Neural cell (in vitro differentiated cells): ENCODE data around the gene MTNR1B. TPM values are rescaled to one million over a fixed set of nuclear protein-coding genes. Genes with fewer than 3 reads are reported as not detected.

ENCODE experiments used
- H2AFZ ChIP-seq: fragments of 200-600, 300-800 bp; sonication (generic), shearing (Covaris generic); 2 replicates; pipeline ENCODE4 v1.6.0; 2014; ENCODE audit warnings: low read depth, mild to moderate bottlenecking, antibody characterized with exemption, low read length, moderate library complexity
- H3F3A ChIP-seq: fragments of 200-600 bp; shearing (Covaris generic); 2 replicates; pipeline ENCODE4 v1.6.1; 2016; ENCODE audit warnings: mild to moderate bottlenecking, moderate library complexity, mixed read lengths, antibody characterized with exemption, low read length; ENCODE audit not compliant: insufficient read depth, poor library complexity, severe bottlenecking
- H3K27ac ChIP-seq: fragments of 200-600, 300-800 bp; sonication (generic), shearing (Covaris generic); 2 replicates; pipeline ENCODE4 v1.5.1; 2014; ENCODE audit warnings: mild to moderate bottlenecking, low read length, moderate library complexity
- H3K27me3 ChIP-seq: fragments of 300-800, 200-600 bp; sonication (generic), shearing (Covaris generic); 2 replicates; pipeline ENCODE4 v1.6.0; 2014; ENCODE audit warnings: mild to moderate bottlenecking, low read depth, low read length, moderate library complexity; ENCODE audit not compliant: insufficient read depth
- H3K36me3 ChIP-seq: fragments of 300-800, 200-600 bp; sonication (generic), shearing (Covaris generic); 2 replicates; pipeline ENCODE4 v1.5.1; 2014; ENCODE audit warnings: mild to moderate bottlenecking, antibody characterized with exemption, low read length, moderate library complexity; ENCODE audit not compliant: insufficient read depth
- H3K4me2 ChIP-seq: fragments of 300-800, 200-600 bp; sonication (generic), shearing (Covaris generic); 2 replicates; pipeline ENCODE4 v1.6.0; 2014; ENCODE audit warnings: mild to moderate bottlenecking, low read length
- H3K4me3 ChIP-seq: fragments of 300-800, 200-600 bp; sonication (generic), shearing (Covaris generic); 2 replicates; pipeline ENCODE4 v1.5.1; 2014; ENCODE audit warnings: mild to moderate bottlenecking, low read length, moderate library complexity
- H3K79me2 ChIP-seq: fragments of 200-600 bp; shearing (Covaris generic); replicated peaks from 2 replicates; pipeline ENCODE4 v1.6.0; 2014; ENCODE audit warnings: mild to moderate bottlenecking, low read length, moderate library complexity; ENCODE audit not compliant: insufficient read depth
- H3K9ac ChIP-seq: fragments of 300-800, 200-600 bp; sonication (generic), shearing (Covaris generic); 2 replicates; pipeline ENCODE4 v1.6.1; 2016; ENCODE audit warnings: mild to moderate bottlenecking, low read length, mixed read lengths
- H3K9me2 ChIP-seq: fragments of 200-600 bp; shearing (Covaris generic); 2 replicates; pipeline ENCODE4 v1.6.1; 2016; ENCODE audit warnings: mild to moderate bottlenecking, low read length, mixed read lengths; ENCODE audit not compliant: insufficient read depth
- H3K9me3 ChIP-seq: fragments of 200-600, 300-800 bp; sonication (generic), shearing (Covaris generic); 2 replicates; pipeline ENCODE4 v1.6.1; 2016; ENCODE audit warnings: mild to moderate bottlenecking, mixed run types, low read length, moderate library complexity, mixed read lengths
- H4K20me1 ChIP-seq: fragments of 200-600 bp; shearing (Covaris generic); 2 replicates; pipeline ENCODE4 v1.6.1; 2016; ENCODE audit warnings: mild to moderate bottlenecking, mixed run types; ENCODE audit not compliant: insufficient read depth
- EP300 ChIP-seq: fragments of 450-650 bp; conservative IDR thresholded peaks from 2 replicates; pipeline ENCODE4 v1.6.1; 2014; ENCODE audit warnings: antibody characterized with exemption, mild to moderate bottlenecking, moderate library complexity; ENCODE audit not compliant: poor library complexity, severe bottlenecking
- EZH2 ChIP-seq: fragments of 200-600, 300-800 bp; shearing (Covaris generic), sonication (generic); IDR thresholded peaks from 2 replicates; pipeline ENCODE4 v1.6.1; 2014; ENCODE audit warnings: antibody characterized with exemption, low read length, borderline replicate concordance, mild to moderate bottlenecking; ENCODE audit not compliant: insufficient read depth, poor library complexity, severe bottlenecking
- MXI1 ChIP-seq: fragments of 450-650 bp; conservative IDR thresholded peaks from 2 replicates; pipeline ENCODE4 v1.6.1; 2014; ENCODE audit warnings: antibody characterized with exemption, mild to moderate bottlenecking; ENCODE audit not compliant: poor library complexity, severe bottlenecking
- POLR2AphosphoS5 ChIP-seq: IDR thresholded peaks from 2 replicates; pipeline ENCODE4 v1.6.1; 2012
- RAD21 ChIP-seq: fragments of 450-650 bp; conservative IDR thresholded peaks from 2 replicates; pipeline ENCODE4 v1.6.1; 2014; ENCODE audit warnings: antibody characterized with exemption, mild to moderate bottlenecking, moderate library complexity
- SMC3 ChIP-seq: fragments of 450-650 bp; conservative IDR thresholded peaks from 2 replicates; pipeline ENCODE4 v1.6.1; 2014; ENCODE audit warnings: antibody characterized with exemption, mild to moderate bottlenecking, moderate library complexity; ENCODE audit not compliant: poor library complexity
- TAF1 ChIP-seq: IDR thresholded peaks from 2 replicates; pipeline ENCODE4 v1.6.1; 2012; ENCODE audit warnings: low read depth
- polyA plus RNA-seq: library from polyadenylated mRNA; depleted of rRNA; stranded (reverse); fragments of >200 nt; gene quantifications from 2 replicates; pipeline ENCODE4 v1.2.3, GENCODE V29; 2014
- TF ChIP-seq, protein P1 (sequence below): fragments of 450-650 bp; IDR thresholded peaks from 2 replicates; pipeline ENCODE4 v1.5.1; 2014; ENCODE audit warnings: antibody characterized with exemption, mild to moderate bottlenecking, moderate library complexity; ENCODE audit not compliant: poor library complexity, severe bottlenecking
- TF ChIP-seq, protein P2 (sequence below): IDR thresholded peaks from 2 replicates; pipeline ENCODE4 v1.6.1; 2012; ENCODE audit warnings: borderline replicate concordance

Gene MTNR1B
- polyA plus RNA-seq, 1 donor from 2014 or later, result not detected

DNA sequence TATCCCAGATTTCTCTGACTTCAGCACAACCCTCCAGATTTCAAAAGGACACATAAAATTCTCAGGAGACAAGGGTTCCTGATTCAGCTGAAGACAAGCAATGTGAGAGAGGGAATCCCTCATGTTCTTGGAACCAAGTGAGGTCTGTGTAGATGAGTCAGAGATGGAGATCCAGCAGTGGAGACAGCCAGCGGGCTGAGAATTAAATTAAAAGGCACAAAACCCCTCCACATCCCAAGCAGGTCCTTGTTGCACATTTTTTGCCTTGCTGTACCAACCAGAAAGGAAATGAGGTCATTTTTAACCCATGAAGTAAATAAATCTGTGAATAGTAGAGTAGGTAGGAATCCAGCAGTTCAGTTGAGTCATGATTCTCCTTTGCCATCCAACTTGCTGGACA, 9.7 kb downstream of the MTNR1B start:
- H3K27ac ChIP-seq, result no peak overlapping the region
- H3K79me2 ChIP-seq, result no peaks in the 10 kb centered on the region
- H3F3A ChIP-seq, result no peaks in the 10 kb centered on the region
- H3K4me3 ChIP-seq, result no peak overlapping the region
- H2AFZ ChIP-seq, result no peak overlapping the region
- H4K20me1 ChIP-seq, result no peaks in the 10 kb centered on the region
- TF ChIP-seq EP300 (no peak), POLR2AphosphoS5 (no peak), TAF1 (no peak), SMC3 (no peak), RAD21 (no peak), EZH2 (no peak), MXI1 (no peak)
- TF ChIP-seq, protein P1, sequence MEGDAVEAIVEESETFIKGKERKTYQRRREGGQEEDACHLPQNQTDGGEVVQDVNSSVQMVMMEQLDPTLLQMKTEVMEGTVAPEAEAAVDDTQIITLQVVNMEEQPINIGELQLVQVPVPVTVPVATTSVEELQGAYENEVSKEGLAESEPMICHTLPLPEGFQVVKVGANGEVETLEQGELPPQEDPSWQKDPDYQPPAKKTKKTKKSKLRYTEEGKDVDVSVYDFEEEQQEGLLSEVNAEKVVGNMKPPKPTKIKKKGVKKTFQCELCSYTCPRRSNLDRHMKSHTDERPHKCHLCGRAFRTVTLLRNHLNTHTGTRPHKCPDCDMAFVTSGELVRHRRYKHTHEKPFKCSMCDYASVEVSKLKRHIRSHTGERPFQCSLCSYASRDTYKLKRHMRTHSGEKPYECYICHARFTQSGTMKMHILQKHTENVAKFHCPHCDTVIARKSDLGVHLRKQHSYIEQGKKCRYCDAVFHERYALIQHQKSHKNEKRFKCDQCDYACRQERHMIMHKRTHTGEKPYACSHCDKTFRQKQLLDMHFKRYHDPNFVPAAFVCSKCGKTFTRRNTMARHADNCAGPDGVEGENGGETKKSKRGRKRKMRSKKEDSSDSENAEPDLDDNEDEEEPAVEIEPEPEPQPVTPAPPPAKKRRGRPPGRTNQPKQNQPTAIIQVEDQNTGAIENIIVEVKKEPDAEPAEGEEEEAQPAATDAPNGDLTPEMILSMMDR, result no peak
- TF ChIP-seq, protein P2, sequence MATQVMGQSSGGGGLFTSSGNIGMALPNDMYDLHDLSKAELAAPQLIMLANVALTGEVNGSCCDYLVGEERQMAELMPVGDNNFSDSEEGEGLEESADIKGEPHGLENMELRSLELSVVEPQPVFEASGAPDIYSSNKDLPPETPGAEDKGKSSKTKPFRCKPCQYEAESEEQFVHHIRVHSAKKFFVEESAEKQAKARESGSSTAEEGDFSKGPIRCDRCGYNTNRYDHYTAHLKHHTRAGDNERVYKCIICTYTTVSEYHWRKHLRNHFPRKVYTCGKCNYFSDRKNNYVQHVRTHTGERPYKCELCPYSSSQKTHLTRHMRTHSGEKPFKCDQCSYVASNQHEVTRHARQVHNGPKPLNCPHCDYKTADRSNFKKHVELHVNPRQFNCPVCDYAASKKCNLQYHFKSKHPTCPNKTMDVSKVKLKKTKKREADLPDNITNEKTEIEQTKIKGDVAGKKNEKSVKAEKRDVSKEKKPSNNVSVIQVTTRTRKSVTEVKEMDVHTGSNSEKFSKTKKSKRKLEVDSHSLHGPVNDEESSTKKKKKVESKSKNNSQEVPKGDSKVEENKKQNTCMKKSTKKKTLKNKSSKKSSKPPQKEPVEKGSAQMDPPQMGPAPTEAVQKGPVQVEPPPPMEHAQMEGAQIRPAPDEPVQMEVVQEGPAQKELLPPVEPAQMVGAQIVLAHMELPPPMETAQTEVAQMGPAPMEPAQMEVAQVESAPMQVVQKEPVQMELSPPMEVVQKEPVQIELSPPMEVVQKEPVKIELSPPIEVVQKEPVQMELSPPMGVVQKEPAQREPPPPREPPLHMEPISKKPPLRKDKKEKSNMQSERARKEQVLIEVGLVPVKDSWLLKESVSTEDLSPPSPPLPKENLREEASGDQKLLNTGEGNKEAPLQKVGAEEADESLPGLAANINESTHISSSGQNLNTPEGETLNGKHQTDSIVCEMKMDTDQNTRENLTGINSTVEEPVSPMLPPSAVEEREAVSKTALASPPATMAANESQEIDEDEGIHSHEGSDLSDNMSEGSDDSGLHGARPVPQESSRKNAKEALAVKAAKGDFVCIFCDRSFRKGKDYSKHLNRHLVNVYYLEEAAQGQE, result no peak
- no peaks in the 10 kb centered on the region for H3K36me3 ChIP-seq
- no peaks in the 10 kb centered on the region for H3K9me3 ChIP-seq
- H3K4me2 ChIP-seq, result no peak overlapping the region
- H3K9me2 ChIP-seq, result no peaks in the 10 kb centered on the region
- no peaks in the 10 kb centered on the region for H3K27me3 ChIP-seq
- H3K9ac ChIP-seq, result no peak overlapping the region

DNA sequence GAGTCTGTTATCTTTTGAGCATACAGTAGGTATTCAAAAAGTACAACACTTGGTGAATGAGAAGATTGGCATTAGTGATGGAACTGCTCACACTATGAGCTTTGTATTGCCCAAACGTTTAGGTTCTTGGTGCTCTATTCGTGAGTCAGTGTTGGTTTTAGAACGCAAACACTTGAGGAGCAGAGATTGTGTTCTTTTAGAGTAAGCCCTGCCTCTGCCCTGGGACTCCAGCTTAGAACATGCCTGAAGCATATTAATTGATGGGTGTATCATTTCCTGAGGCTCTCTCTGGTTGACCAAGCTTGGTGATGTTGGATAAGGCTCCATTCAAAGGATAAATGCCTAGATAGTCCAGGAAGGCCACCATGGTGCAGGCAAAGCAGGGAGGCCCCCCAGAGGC, 10.9 kb downstream of the MTNR1B start:
- no peak overlapping the region for H3K4me2 ChIP-seq
- TF ChIP-seq EZH2, result no peak
- TF ChIP-seq RAD21, result no peak
- TF ChIP-seq, protein P1, result no peak
- TF ChIP-seq TAF1, result no peak
- no peak for TF ChIP-seq POLR2AphosphoS5
- no peak for TF ChIP-seq MXI1
- no peak for TF ChIP-seq EP300
- no peak for TF ChIP-seq SMC3
- TF ChIP-seq, protein P2, result no peak
- no peaks in the 10 kb centered on the region for H3K9me3 ChIP-seq
- H3K9ac ChIP-seq, result no peak overlapping the region
- H3K79me2 ChIP-seq, result no peaks in the 10 kb centered on the region
- no peaks in the 10 kb centered on the region for H4K20me1 ChIP-seq
- no peaks in the 10 kb centered on the region for H3K9me2 ChIP-seq
- H3K36me3 ChIP-seq, result no peaks in the 10 kb centered on the region
- no peak overlapping the region for H3K27ac ChIP-seq
- H3K27me3 ChIP-seq, result no peaks in the 10 kb centered on the region
- H3K4me3 ChIP-seq, result no peak overlapping the region
- H2AFZ ChIP-seq, result no peak overlapping the region
- no peaks in the 10 kb centered on the region for H3F3A ChIP-seq
